ENCODE measurements around the gene SEPTIN5.

SEPTIN5 gene

GRCh38 chr22:19705181-19705934 lies 8.9 kb upstream of the SEPTIN5 start:
- no peak for DNase-seq

GRCh38 chr22:19706661-19707151 lies 7.6 kb upstream of the SEPTIN5 start:
- no peak for DNase-seq

- no peak for DNase-seq
These were observed 6.7 kb upstream of the SEPTIN5 start for GRCh38 chr22:19707347-19708290.

- no peak for DNase-seq
These were observed 5.8 kb upstream of the SEPTIN5 start for GRCh38 chr22:19708321-19709011.

- DNase-seq: no peak
These were observed 5.1 kb upstream of the SEPTIN5 start for GRCh38 chr22:19709063-19709769.

GRCh38 chr22:19710020-19710768 lies 4.1 kb upstream of the SEPTIN5 start:
- DNase-seq: no peak

- DNase-seq: no peak
These were observed 3.6 kb upstream of the SEPTIN5 start for GRCh38 chr22:19710769-19711106.

GRCh38 chr22:19713245-19713644 lies 1.1 kb upstream of the SEPTIN5 start:
- DNase-seq: no peak

GRCh38 chr22:19713650-19714311 lies 522 bp upstream of the SEPTIN5 start:
- DNase-seq: no peak

- DNase-seq: no peak
These were observed 1.1 kb downstream of the SEPTIN5 start for GRCh38 chr22:19715188-19715930.

GRCh38 chr22:19716041-19716828 lies 1.9 kb downstream of the SEPTIN5 start:
- no peak for DNase-seq

- DNase-seq: no peak
These were observed 2.5 kb downstream of the SEPTIN5 start for GRCh38 chr22:19716829-19717105.

- DNase-seq: no peak
These were observed 2.9 kb downstream of the SEPTIN5 start for GRCh38 chr22:19717181-19717580.

- DNase-seq: peak; percentile 65 to 74 (median 73)
These were observed 3.6 kb downstream of the SEPTIN5 start for GRCh38 chr22:19717691-19718455.

- no peak for DNase-seq
These were observed 4.2 kb downstream of the SEPTIN5 start for GRCh38 chr22:19718456-19719049.

GRCh38 chr22:19719050-19719482 lies 4.8 kb downstream of the SEPTIN5 start:
- DNase-seq: no peak

- no peak for DNase-seq
These were observed 5.3 kb downstream of the SEPTIN5 start for GRCh38 chr22:19719488-19720021.

GRCh38 chr22:19720150-19720827 lies 6.0 kb downstream of the SEPTIN5 start:
- no peak for DNase-seq
